NCI-H524 treated with DMSO at 0.1 percent for 48 hours (cell line): ENCODE results near the gene ARHGAP22.

ENCODE experiments used
- DNase-seq: peaks from one replicate; lab custom pipeline; 2025; lab: John Stamatoyannopoulos, UW

Gene ARHGAP22

DNA sequence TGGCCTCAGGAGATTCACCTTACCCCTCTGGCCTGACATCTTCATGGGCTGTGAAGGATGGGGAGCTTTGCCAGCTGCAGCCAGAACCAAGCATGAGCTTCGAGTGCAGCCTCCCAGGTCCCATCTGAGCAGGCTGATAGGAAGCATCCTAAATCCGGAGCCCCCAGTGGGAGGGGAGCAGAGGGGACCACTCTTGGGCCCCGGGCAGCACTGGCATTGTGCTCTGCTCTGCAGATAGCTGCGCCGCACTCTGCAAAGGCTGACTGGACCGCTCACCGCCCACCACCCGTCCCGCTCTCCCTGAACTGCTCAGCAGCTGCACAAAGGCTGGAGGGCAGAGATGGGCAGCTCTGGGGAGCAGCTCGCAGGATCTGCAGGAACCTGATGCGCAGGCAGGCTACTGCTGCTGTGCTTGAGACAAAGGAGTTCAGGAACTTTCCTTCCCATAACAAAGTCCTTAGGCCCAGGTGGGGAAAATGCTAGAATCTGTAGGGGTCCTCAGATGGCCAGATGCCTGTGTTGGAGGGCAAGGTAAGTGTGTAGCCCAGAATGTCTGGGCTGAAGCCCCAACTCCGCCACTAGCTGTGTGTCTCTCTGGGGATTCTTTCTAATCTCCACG is 51.8 kb downstream of the ARHGAP22 start:
- DNase-seq: no peak

DNA sequence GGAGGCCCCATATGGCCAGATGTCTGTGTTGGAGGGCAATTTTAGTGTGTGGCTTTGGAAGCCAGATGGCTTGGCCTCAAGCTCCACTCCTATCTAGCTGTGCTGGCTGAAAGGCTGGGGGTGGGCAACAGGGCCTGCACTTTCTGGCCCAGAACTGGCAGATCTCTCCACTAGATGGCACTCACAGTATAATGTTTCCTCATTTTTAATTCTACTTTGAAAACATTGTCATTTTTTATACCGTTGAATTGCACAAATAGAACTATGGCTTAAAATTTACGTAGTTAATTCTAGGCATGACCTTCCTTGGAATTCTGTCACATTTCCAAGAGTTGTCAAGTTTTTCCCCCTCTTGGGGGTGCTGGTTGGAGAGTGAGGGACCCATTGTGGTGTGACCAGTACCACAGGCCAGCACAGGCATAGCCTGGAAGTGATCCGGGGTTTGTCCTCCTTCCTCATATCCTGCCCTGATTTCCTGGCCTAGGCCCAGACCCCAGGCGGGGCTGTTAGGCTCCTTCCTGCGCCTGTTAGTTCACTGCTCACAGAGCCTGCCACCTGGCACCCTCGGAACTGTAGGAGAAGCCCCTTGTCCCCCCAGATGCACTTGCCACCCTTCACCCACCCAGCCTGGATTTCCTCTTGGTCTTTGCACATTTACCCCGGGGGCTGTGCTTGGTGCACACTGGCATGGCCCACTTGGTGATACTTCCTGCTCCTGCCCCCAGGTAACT is 52.8 kb downstream of the ARHGAP22 start:
- DNase-seq: peak; percentile 67

DNA sequence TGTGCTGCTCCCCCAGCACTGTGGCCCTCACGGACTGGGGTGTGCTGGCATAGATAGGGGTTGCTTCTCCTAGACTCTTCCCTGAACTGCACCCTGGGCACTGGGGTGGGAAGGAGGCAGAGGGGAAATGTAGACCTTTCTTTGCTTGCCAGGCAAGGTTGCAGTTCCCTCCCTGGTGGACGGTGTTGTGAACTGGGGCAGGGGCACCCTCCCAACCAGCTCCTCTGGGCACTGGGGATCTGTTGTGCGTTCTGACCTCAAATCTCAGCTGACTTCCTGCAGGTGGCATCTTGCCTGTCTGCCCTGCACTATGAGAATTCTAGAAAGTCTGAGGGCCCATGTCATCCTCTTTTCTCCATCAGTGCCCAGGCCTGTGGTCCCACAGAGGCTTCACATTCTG is 53.9 kb downstream of the ARHGAP22 start:
- DNase-seq: no peak

DNA sequence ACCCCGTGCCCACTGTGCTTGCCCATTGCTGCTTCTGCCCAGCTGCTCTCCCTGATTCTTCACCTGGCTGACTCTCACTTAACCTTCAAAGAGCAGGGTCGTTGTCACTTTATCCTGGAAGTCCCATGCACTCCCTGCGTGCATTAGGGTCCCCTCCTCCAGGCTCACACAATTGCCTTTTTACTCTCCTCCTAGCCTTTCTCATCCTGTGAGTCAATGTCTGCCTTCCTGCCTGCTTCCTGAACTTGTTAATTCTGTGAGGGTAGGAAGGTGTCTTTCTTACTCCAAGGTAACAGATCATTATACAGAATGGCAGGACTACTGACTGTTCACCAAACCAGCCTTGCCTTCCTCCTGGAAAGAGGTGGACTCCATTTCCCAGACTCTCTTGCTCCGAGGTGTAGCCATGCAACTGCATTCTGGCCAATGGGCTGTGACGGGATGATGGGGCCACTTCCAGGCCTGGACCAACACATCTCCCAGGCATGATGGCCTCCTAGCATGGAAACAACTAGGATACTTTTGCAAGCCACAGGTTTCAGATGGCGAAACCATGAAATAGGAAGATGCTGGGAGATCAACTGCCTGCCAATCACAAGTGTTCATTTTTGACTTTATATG is 54.7 kb downstream of the ARHGAP22 start:
- no peak for DNase-seq

DNA sequence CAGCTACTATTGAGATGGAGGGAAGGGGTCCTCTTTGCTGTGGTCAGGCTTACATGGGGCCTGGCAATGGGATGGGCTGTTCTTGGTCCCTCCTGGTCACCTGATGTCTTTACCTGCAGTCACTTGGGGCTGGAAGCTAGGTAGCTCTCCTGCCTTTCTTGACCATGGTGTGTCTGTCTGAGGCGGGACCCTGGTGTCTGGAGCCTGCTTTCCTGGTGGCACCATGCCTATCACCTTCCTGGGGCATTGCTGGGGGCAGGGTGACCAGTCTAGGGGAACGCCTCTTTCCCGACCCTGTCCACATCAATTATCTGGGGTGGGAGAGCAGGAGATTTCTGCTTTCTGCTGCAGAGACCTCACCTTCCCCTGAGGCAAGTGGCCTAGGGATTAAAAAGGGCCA is 55.6 kb downstream of the ARHGAP22 start:
- DNase-seq: no peak

DNA sequence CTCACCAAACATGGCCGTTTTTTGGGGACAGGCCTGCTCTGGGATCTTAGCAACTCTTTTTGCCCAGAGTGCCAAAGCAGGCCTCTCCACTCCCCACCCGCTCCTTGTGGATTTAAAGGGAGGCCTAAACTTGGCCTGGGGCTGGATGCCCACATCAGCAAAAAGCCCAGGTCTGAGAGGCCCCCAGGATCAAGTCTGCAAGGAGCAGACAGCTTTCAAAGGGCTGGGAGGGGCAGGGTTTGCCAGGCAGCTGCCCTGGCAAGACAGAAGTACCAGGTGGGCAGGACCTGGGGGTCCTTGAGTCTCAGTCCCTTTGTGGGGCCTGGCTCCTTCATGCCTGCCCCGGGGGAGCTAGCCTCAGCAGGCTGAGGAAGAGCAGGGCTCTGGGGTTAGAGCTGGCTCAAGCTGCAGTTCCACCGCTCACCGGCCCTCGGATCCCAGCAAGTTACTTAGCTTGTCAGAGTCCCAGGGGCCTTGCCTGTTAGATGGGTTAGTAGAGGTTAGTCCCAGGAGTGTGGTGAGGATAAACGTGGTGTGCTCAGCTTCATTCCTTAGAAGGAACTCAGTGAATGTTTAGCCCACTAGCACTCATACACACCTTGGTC is 56.2 kb downstream of the ARHGAP22 start:
- no peak for DNase-seq

DNA sequence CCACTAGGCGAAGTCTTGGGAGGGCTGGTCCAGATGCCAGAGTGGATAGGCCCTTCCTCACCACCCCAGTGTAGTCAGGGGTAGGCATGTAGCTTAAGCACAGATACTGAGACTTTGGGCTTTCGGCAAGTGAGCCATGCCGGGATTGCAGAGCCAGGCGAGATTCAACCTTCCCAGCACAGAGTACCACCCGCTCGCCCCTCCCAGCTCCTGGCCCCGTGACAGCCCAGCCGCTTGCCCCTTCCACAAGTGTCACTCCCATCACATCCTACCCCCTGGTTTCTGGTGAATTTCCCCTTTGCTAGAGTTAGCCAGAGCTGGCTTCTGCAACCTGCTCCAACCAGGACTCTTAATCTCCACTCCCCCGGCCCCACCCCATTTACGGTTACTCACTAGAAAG is 56.9 kb downstream of the ARHGAP22 start:
- no peak for DNase-seq

DNA sequence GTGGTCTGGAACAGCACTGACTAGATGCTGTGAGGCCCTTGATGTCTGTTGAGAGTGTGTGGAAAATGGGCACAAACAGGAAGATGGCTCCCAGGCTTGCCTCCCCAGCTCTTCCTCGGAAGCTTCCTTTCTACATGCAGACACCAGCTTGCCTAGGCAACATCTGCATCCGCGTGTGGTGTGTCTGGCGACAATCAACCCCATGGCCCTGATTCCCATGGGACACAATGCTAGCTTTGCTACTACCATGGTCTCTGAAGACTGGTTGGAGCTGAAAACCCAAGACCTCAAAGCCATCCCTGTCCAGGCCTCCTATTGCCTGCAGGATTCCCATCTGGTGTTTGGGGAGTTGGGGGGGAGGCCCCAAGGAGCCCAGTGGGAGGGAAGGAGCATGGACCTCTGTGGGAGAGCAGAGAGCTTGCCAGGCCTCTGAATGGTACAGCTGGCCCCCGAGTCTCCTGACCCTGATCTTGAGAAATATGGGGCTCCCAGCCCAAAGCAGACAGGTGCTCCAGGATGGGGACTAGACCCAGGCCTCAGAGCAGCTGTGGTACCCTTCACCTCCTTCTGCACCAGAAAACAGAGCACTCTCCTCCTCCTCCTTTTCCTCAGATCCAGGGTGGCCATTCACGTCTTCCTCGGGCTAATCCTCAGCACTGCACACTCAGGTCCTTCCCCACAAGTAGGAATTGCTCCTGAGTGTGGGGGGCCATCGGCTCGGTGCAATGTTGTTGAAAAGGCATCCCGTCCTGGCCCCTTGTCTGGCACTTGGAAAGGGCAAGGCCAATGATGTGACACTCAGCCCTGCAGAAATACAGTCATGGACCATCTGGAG is 57.6 kb downstream of the ARHGAP22 start:
- no peak for DNase-seq

DNA sequence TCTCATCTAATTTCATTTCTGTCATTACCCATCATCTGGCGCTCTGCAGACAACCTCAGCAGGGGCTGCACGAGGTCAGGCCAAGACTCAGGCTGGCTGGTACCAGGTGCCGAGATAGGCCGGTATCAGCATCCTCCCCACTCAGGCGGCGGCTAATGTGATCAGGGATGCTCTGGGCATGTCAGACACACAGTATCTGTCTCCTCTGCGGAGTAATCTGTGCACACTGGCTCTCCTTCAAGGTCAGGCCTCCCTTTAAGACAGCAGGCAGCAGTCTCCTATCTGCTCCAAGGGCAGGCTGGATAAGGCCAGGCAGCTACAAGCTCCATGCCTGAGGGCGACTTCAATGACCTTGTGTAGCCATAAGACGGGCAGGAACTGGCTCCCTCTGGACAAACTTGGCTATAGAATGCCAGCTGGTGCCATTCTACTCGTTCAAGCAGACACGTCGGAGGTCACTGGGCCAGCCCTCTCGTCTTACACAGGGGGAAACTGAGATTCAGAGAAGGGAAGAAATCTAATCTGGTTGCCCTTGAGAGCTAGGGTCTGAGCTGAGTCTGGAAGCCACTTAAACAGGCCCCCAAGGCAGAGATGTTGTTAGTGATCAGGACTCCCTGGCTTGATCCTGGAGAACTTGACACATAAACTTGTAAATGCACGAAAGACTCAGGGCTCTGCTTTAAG is 59.3 kb downstream of the ARHGAP22 start:
- DNase-seq: no peak

DNA sequence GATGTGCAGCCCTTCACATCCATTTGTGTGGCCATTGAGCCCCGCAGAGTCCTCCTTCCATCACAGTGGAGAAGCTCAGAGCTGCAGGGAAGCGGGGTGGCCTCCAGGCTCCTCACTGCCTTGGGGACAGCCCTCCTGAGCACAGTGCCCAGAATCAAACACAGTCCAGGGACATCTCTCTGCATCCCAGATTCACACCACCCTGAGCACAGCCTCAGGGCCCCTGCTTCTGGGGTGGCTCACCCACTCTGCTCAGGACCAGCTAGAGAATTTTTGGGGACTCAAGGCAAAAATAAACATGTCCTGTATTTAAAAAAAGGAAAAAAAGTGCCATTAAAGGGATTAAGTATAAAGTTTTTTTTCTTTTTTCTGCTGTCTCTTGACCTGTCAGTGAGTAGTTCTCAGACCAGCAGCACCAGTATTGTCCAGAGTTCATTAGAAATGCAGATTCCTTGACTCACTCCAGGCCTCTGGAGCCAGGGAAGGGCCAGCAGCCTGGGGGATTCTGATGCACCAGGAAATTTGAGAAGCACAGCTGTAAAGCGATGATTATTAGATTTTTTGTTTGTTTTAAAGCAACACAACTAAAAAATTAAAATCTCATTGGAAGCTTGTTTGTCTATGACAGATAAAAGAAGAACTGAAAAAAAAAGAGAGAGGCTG is 61.6 kb downstream of the ARHGAP22 start:
- no peak for DNase-seq

DNA sequence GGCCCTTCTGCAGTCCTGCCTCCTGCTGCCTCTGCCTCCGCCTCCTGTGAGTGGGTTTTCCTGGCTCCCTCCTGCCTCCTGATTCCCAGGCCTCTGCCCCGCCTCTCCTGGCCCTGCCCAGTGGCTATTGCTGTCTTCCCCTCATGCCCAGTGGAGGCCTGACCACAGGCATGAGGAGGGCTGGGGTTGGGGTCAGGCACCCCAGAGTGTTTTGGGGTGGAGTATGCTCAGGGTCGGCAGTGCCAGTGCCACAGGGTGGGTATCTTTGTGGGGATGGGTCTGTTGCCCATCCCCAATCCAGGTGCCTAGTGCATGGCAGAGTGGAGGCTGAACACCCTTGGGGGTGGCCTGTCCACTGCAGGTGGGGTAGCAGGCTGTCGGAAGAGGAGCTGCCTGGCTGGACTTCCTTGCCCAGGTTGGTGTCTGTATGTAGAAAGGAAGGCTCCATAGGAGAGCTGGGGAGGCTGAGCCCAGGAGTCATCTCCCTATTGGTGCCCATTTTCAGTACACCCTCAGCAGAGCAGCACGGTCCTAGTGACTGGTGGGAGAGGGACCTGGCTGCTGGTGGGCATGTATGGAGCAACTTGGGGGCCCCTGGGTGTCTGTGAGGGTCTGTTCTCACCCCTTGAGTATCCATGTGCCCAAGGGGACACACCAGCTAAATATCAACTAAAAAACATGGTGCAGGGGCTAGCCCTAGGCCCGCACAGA is 62.2 kb downstream of the ARHGAP22 start:
- DNase-seq: no peak

DNA sequence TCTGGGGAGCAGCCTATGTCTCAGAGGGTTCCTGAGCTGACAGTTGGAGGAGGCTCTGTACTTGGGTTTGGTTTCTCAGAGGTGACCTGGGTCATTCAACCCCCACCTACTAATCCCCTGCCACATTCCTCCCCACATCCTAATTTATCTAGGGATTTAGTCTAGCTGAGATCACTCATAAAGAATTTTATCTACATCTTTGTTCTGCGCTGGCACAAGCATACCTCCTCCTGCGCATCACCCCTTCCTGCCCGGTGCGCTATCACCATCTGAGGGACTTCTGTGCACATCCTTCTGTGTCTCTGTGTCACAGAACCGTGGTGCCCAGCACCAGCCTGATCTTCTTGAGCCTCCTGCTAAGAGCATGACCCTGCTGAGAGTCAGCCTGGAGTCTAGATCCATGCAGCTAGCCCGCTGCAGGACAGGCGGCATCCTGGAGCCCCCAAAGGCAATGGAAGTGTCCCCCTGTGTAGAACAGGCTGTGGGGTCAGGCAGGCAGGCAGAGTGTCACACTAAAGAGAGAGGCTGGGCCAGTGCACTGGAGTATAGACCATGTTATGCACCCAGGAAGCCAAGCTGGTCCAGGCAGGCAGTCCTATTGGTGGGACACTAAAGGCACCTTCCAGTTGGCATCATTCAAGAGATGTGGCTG is 63.6 kb downstream of the ARHGAP22 start:
- DNase-seq: no peak

DNA sequence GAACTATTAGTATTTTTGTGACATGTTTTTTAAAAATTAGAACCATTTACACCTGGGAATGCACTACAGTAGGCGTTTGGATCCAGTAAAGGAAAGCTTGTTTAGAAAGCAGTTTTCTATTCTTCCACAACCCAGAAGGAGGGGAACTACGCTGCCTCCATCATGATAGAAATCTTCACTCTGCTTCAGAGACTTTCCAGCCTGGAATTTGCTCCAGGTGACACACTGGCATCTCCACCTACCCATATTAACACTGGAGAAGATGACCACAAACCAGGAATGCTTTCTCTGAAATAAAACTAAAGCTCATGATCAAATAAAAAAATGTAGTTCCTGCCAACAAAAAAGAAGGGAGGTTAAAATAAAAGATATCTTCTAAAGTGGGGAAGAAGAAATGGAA is 66.3 kb downstream of the ARHGAP22 start:
- no peak for DNase-seq

DNA sequence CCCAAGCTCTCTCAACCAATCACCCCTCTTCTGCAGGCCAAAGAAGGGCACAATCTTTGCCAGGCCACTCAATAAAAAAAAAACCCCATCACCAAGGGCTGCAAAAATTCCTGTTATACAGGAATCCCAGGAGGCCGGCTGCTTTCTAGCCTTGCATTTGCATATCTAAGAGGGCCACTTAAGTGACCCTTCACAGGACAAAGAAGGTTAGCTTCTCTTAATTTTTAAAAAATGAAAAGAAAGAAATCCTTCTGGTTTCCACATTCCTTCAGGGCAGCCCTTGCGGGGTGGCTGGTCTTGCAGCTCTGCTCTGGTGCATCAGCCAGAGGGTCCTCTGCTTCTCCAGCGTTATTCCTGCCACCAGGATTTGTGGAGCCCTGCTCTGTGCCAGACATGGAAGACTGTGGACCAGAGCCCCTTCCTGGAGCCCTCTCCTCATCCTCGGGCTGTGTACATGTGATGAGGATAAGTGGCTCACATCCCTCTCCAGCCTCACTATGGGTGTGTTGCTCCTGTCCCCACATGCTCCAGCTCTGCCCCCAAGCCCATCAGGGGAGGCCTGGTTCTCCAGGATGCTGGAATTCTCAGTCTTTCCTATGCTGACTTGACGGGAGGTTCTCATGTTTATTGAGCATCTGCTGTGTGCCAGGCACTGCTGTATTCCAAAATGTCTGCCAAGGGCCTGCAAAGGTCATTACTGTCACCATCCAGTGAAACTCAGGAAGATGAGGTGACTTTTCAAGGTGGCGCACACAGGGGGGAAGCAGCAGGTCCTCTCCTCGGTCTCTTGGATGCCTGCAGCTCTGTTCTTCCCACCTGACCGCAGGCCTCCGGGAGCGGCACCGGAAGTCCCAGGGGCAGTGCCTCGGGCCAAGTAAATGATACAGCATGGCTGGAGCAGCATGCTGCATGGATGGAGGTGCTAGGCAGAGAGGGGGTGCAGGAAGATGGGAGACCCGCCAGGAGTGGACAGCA is 67.7 kb downstream of the ARHGAP22 start:
- no peak for DNase-seq

DNA sequence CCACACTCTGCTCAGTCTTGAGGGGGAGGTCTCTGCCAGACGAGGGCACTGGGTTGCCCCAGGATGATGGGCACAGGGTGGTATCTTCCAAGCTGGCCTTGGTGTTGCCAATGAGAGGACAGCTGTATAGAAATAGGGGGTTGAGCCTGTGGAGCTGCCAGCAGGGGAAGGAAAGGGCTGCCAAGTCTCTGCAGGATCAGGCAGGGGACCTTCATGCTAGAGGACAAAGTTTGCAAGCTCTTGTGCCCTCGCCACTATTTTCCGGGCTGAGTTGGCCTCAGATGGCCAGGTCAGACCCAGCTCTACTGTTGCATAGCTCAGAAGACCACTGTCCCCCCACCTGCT is 68.7 kb downstream of the ARHGAP22 start:
- no peak for DNase-seq

DNA sequence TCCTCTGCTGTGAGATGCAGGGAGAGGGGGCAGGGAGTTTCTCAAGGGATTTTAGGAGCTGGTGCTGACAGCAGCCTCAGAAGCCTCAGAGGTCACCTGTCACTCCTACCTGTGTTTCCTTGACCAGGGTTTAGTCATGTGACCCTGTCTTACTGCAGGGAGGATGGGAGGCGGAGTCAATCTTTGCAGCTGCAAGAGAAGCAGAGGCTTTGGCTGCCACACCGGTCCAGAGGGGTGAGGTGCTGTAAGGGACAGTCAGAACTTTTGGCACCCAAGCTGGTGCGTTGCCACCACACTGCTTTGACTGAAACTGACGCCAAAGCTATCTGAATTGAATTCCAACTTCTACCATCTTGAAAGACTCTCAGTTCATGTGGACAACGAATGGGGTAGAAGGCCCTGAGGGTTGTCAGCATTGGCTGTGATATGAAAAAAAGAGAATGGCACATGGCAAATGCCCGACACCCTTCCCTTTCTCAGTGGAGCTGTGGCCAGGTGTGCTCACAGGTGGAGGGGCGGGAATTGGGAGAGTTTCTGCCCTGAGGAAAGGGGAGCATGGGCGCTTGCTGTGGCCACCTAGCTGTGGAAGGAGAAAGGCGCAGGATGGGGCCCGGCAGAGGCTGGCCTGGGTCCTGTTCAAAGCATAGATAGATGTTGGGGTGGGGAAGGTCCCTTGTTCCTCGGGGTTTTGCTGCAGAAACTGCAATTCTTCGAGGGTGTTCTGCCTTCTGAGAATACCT is 69.3 kb downstream of the ARHGAP22 start:
- no peak for DNase-seq

DNA sequence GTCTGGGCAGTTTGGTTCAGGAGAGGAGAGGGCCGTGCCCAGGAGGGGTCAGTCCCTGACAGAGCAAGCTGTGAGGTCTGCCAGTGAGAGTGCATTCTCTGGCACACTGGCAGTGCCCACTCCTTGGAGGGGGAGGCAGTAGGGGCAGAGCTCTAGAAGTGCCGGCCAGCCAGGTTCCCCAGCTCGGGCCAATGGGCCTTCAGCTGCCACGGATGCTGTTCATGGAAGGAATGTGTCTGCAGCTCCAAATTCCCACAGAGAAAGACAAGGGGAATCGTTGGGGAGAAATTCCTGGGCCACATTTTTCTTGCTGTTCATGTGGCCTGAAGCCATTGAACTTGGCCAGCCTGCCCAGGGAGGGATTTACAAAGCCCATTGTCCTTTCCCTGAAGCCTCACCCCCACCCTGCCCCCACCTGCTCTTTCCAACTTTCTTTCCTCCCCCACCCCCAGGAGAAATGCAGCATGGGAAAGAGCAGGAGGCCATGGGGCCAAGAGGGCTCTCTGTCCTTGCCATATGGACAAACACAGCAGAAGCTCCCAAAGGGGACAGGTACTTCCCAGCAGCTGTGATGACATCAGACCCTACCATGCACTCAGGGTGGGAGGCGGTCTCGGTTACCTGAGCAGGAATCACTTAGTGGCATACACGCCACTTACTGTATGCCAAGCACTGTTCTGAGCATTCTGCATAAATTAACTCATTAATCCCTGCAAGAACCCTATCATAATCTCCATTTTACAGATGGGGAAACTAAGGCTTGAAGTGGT is 70.7 kb downstream of the ARHGAP22 start:
- no peak for DNase-seq
